Osteocyte (in vitro differentiated cells): ENCODE data around the gene SECISBP2. TPM values are rescaled to one million over a fixed set of nuclear protein-coding genes. Genes with fewer than 3 reads are reported as not detected.

Experiments
- DNase-seq: peaks from one replicate; pipeline ENCODE4 v3.0.0; 2021; ENCODE audit warnings: mixed read lengths; ENCODE audit not compliant: unreplicated experiment; ENCODE audit errors: extremely low spot score
- H3K27ac Mint-ChIP-seq: one replicate; pipeline ENCODE4 v1.8.0; 2021; ENCODE audit warnings: mild to moderate bottlenecking, mixed read lengths; ENCODE audit not compliant: unreplicated experiment
- H3K27me3 Mint-ChIP-seq: one replicate; pipeline ENCODE4 v1.8.0; 2021; ENCODE audit warnings: mixed read lengths; ENCODE audit not compliant: unreplicated experiment
- H3K36me3 Mint-ChIP-seq: one replicate; pipeline ENCODE4 v1.8.0; 2021; ENCODE audit warnings: mixed read lengths; ENCODE audit not compliant: unreplicated experiment
- H3K4me1 Mint-ChIP-seq: one replicate; pipeline ENCODE4 v1.8.0; 2021; ENCODE audit warnings: mixed read lengths; ENCODE audit not compliant: unreplicated experiment
- H3K4me3 Mint-ChIP-seq: one replicate; pipeline ENCODE4 v1.8.0; 2021; ENCODE audit warnings: mild to moderate bottlenecking, moderate library complexity, mixed read lengths; ENCODE audit not compliant: unreplicated experiment
- H3K9me3 Mint-ChIP-seq: one replicate; pipeline ENCODE4 v1.8.0; 2021; ENCODE audit warnings: mixed read lengths; ENCODE audit not compliant: unreplicated experiment
- CTCF ChIP-seq: fragments of 200-600 bp; sonication (generic); IDR thresholded peaks from 2 replicates; pipeline ENCODE4 v1.5.0; 2021; ENCODE audit warnings: antibody characterized with exemption, mild to moderate bottlenecking, moderate library complexity
- total RNA-seq: library from RNA; stranded (reverse); gene quantifications from 2 replicates; pipeline ENCODE4 v1.2.1, GENCODE V29; 2021

The SECISBP2 gene
- total RNA-seq, 1 donor from 2014 or later = 31.5 TPM

GRCh38 chr9:89366711-89367110 lies 48.4 kb downstream of the SECISBP2 start:
- H3K36me3 Mint-ChIP-seq = peaks cover under 1% of the 10 kb centered on the region
- DNase-seq = no peak
- no peak overlapping the region for H3K4me3 Mint-ChIP-seq
- no peaks in the 10 kb centered on the region for H3K4me1 Mint-ChIP-seq
- no peak for TF ChIP-seq CTCF
- H3K9me3 Mint-ChIP-seq = no peaks in the 10 kb centered on the region
- no peaks in the 10 kb centered on the region for H3K27me3 Mint-ChIP-seq
- no peak overlapping the region for H3K27ac Mint-ChIP-seq

GRCh38 chr9:89367281-89367680 lies 49.0 kb downstream of the SECISBP2 start:
- Mint-ChIP-seq H3K4me1 (no peaks in the 10 kb centered on the region), H3K27ac (no peak overlapping the region), H3K27me3 (no peaks in the 10 kb centered on the region), H3K36me3 (no peaks in the 10 kb centered on the region), H3K4me3 (no peak overlapping the region), H3K9me3 (no peaks in the 10 kb centered on the region)
- DNase-seq = no peak
- no peak for TF ChIP-seq CTCF

- no peak overlapping the region for H3K4me3 Mint-ChIP-seq
- DNase-seq = no peak
- H3K4me1 Mint-ChIP-seq = no peaks in the 10 kb centered on the region
- H3K36me3 Mint-ChIP-seq = no peaks in the 10 kb centered on the region
- no peaks in the 10 kb centered on the region for H3K27me3 Mint-ChIP-seq
- no peak for TF ChIP-seq CTCF
- no peak overlapping the region for H3K27ac Mint-ChIP-seq
- no peaks in the 10 kb centered on the region for H3K9me3 Mint-ChIP-seq
These were observed 49.6 kb downstream of the SECISBP2 start for GRCh38 chr9:89367726-89368437.

DNA sequence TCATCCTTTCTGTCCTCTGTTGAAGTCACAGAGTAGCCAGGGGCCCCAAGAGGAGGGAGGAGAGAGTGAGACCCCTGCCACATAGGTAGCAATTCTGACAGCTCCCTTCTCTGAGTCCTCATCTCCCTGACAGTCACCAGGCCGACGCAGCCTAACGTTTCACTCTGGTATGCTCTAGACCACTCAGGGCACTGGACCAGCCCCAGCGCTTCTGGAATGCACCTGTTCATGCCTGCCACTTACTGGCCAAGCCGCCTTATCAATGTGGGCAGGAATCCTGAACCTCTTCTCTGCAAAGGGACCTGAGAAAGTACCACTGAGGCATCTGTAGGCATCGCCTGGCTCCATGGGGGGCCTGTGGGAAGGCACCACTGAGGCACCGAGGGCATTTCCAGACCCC lies 50.2 kb downstream of the SECISBP2 start:
- Mint-ChIP-seq H3K27me3 (no peaks in the 10 kb centered on the region), H3K27ac (no peak overlapping the region), H3K4me1 (no peaks in the 10 kb centered on the region), H3K4me3 (no peak overlapping the region), H3K36me3 (no peaks in the 10 kb centered on the region), H3K9me3 (no peaks in the 10 kb centered on the region)
- no peak for TF ChIP-seq CTCF
- DNase-seq = no peak

GRCh38 chr9:89368978-89369377 lies 50.7 kb downstream of the SECISBP2 start:
- no peak for TF ChIP-seq CTCF
- DNase-seq = no peak
- no peaks in the 10 kb centered on the region for H3K36me3 Mint-ChIP-seq
- H3K4me3 Mint-ChIP-seq = no peak overlapping the region
- peaks cover 3% of the 10 kb centered on the region for H3K4me1 Mint-ChIP-seq
- no peaks in the 10 kb centered on the region for H3K27me3 Mint-ChIP-seq
- H3K9me3 Mint-ChIP-seq = no peaks in the 10 kb centered on the region
- H3K27ac Mint-ChIP-seq = no peak overlapping the region
